Keratinocyte (primary cell): ENCODE data around the gene SMIM36. TPM values are rescaled to one million over a fixed set of nuclear protein-coding genes. Genes with fewer than 3 reads are reported as not detected.

Experiments used
- DNase-seq: peaks from one replicate; pipeline ENCODE4 v3.0.0-alpha.2; 2011; ENCODE audit warnings: low read depth, missing footprints, low spot score
- FAIRE-seq: peaks from 2 replicates; lab custom pipeline; 2011; peaks lifted over from hg19 to GRCh38; lab: Jason Lieb, UNC
- H2AFZ ChIP-seq: 2 replicates; pipeline ENCODE4 v1.6.0; 2012; ENCODE audit warnings: low read length, control low read depth, inconsistent platforms; ENCODE audit not compliant: control insufficient read depth
- H3K27ac ChIP-seq: 2 replicates; pipeline ENCODE4 v1.5.1; 2011; ENCODE audit warnings: low read length; ENCODE audit not compliant: control insufficient read depth, insufficient read depth
- H3K27me3 ChIP-seq: 3 replicates; pipeline ENCODE4 v1.6.0; 2011; ENCODE audit warnings: low read length; ENCODE audit not compliant: control insufficient read depth, insufficient read depth; ENCODE audit errors: extremely low read depth
- H3K36me3 ChIP-seq, 2 experiments: 2 replicates in 1 of 2; 3 replicates in 1 of 2; pipeline ENCODE4 v1.5.1; 2011; ENCODE audit warnings: low read length in 2 of 2, mild to moderate bottlenecking in 1 of 2; ENCODE audit not compliant: control insufficient read depth in 2 of 2, insufficient read depth in 2 of 2; ENCODE audit errors: extremely low read depth in 1 of 2
- H3K4me1 ChIP-seq: 3 replicates; pipeline ENCODE4 v1.5.1; 2011; ENCODE audit warnings: low read length; ENCODE audit not compliant: control insufficient read depth, insufficient read depth; ENCODE audit errors: extremely low read depth
- H3K4me2 ChIP-seq: 3 replicates; pipeline ENCODE4 v1.6.0; 2011; ENCODE audit warnings: low read depth, low read length; ENCODE audit not compliant: control insufficient read depth, insufficient read depth; ENCODE audit errors: extremely low read depth
- H3K4me3 ChIP-seq, 3 experiments: fragments of 200-600 bp in 1 of 3; sonication (generic) in 1 of 3; 2 replicates in 2 of 3; 3 replicates in 1 of 3; pipeline ENCODE4 v1.5.1; 2011 to 2016; ENCODE audit warnings: low read length in 3 of 3, mild to moderate bottlenecking in 3 of 3, control low read depth in 2 of 3, inconsistent platforms in 1 of 3, low read depth in 1 of 3, mixed read lengths in 1 of 3, mixed run types in 1 of 3, moderate library complexity in 1 of 3; ENCODE audit not compliant: control insufficient read depth in 2 of 3, insufficient read depth in 2 of 3; ENCODE audit errors: extremely low read depth in 1 of 3
- H3K79me2 ChIP-seq: 2 replicates; pipeline ENCODE4 v1.6.0; 2012; ENCODE audit warnings: low read length; ENCODE audit not compliant: control insufficient read depth, insufficient read depth
- H3K9ac ChIP-seq: 3 replicates; pipeline ENCODE4 v1.6.0; 2011; ENCODE audit warnings: low read length; ENCODE audit not compliant: control insufficient read depth, insufficient read depth; ENCODE audit errors: extremely low read depth
- H3K9me1 ChIP-seq: 3 replicates; pipeline ENCODE4 v1.6.0; 2011; ENCODE audit warnings: low read length; ENCODE audit not compliant: control insufficient read depth, insufficient read depth; ENCODE audit errors: extremely low read depth
- H3K9me3 ChIP-seq: 2 replicates; pipeline ENCODE4 v1.5.1; 2012; ENCODE audit warnings: low read depth, low read length; ENCODE audit not compliant: control insufficient read depth
- H4K20me1 ChIP-seq: 3 replicates; pipeline ENCODE4 v1.6.0; 2011; ENCODE audit warnings: low read length; ENCODE audit not compliant: control insufficient read depth, insufficient read depth; ENCODE audit errors: extremely low read depth
- EZH2 ChIP-seq: IDR thresholded peaks from one replicate; pipeline ENCODE4 v1.6.1; 2012; ENCODE audit warnings: inconsistent platforms, mild to moderate bottlenecking, low read length, moderate library complexity
- dilution Hi-C: fragments of 300-500 bp; cut with MboI; formaldehyde crosslinking; loops from one replicate; pipeline ENCODE4 v1.7.0; 2020; ENCODE audit warnings: low sequenced_read_pairs; ENCODE audit not compliant: extremely low pct_ligation_motif_present
- polyA plus RNA-seq, 5 experiments: library from polyadenylated mRNA; depleted of rRNA in 3 of 5; stranded (reverse) in 3 of 5; stranded (forward) in 1 of 5; unstranded in 1 of 5; fragments of >200 nt; gene quantifications; 1 replicate in 1 of 5; 2 replicates in 3 of 5; 3 replicates in 1 of 5; pipeline versions ENCODE4 v1.2.1 to v1.2.3, GENCODE V29; 2011 to 2012; ENCODE audit warnings: missing spikeins in 2 of 5, low read depth in 1 of 5, low replicate concordance in 1 of 5
- TF ChIP-seq, protein P1 (sequence below), 3 experiments: IDR thresholded peaks in 1 of 3; conservative IDR thresholded peaks in 1 of 3; optimal IDR thresholded peaks in 1 of 3; 2 replicates in 2 of 3; 3 replicates in 1 of 3; pipeline versions ENCODE3 to v1.5.1; 2011; ENCODE audit warnings: low read length in 3 of 3, mild to moderate bottlenecking in 3 of 3, moderate library complexity in 2 of 3, control low read depth in 1 of 3, inconsistent platforms in 1 of 3; ENCODE audit not compliant: insufficient read depth in 2 of 3; ENCODE audit errors: extremely low read depth in 1 of 3

Gene SMIM36
- polyA plus RNA-seq, 1 donor (not counting 4 experiments of a cell fraction or from before 2014, with no cell fraction given) = not detected

DNA sequence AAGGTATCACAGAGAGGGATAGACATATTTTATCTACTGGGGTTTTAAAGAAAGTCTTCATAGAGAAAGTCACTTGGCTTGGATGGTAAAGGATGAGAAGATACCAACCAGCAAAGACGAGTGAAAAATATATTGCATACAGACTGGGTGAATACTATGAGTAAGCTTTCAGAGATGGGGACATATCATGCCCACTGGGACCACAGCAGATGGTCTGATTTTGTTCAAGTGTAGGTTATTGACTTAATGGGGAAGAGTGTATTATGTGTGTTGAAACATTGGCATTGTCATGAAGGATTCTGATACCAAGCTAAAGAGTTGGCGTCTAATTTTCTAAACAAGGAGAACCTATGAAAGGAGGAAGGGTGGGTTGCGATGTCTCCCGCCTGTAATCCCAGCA, 75.8 kb downstream of the SMIM36 start:
- no peak overlapping the region for H2AFZ ChIP-seq
- H3K79me2 ChIP-seq = no peaks in the 10 kb centered on the region
- dilution Hi-C loops = no loop called here
- H3K36me3 ChIP-seq = no peaks in the 10 kb centered on the region
- no peaks in the 10 kb centered on the region for H3K27me3 ChIP-seq
- peaks cover 2% of the 10 kb centered on the region for H4K20me1 ChIP-seq
- H3K27ac ChIP-seq = no peak overlapping the region
- no peak overlapping the region for H3K4me3 ChIP-seq
- H3K4me2 ChIP-seq = no peak overlapping the region
- H3K4me1 ChIP-seq = peaks cover 40% of the 10 kb centered on the region
- no peak overlapping the region for H3K9ac ChIP-seq
- FAIRE-seq (no peak), DNase-seq (no peak)
- H3K9me3 ChIP-seq = no peaks in the 10 kb centered on the region
- no peaks in the 10 kb centered on the region for H3K9me1 ChIP-seq
- TF ChIP-seq EZH2 = no peak
- TF ChIP-seq, protein P1, sequence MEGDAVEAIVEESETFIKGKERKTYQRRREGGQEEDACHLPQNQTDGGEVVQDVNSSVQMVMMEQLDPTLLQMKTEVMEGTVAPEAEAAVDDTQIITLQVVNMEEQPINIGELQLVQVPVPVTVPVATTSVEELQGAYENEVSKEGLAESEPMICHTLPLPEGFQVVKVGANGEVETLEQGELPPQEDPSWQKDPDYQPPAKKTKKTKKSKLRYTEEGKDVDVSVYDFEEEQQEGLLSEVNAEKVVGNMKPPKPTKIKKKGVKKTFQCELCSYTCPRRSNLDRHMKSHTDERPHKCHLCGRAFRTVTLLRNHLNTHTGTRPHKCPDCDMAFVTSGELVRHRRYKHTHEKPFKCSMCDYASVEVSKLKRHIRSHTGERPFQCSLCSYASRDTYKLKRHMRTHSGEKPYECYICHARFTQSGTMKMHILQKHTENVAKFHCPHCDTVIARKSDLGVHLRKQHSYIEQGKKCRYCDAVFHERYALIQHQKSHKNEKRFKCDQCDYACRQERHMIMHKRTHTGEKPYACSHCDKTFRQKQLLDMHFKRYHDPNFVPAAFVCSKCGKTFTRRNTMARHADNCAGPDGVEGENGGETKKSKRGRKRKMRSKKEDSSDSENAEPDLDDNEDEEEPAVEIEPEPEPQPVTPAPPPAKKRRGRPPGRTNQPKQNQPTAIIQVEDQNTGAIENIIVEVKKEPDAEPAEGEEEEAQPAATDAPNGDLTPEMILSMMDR (optimal IDR thresholded peaks at IDR 0.05 in 1 of 3, IDR thresholded peaks at IDR 0.05 in 1 of 3, conservative IDR thresholded peaks at IDR 0.05 in 1 of 3; ENCODE audit: extremely low read depth in 1 of 3, insufficient read depth in 2 of 3, low read length in 3 of 3) = no peak

DNA sequence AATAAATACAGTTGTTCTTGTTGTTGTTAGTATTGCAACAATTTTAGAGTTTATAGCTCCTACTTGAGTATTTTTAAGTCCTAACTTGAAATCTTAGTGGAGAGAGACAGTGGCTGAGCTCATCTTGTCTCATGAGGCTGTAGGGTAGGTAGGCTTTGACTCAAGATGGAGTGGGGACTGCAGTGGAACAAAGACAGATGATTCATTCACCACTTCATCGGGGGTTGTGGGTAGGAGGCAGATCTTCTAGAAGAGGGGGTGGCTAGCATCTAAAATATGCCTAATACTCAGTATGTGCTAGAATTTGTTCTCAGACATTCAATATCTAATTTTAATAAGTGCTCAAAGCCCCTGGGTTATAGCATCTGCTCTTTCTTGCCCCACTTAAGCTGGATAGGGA, 76.5 kb downstream of the SMIM36 start:
- H3K4me2 ChIP-seq = no peak overlapping the region

More for the DNA sequence above, 76.5 kb downstream of the SMIM36 start:
- TF ChIP-seq, protein P1 (optimal IDR thresholded peaks at IDR 0.05 in 1 of 3, IDR thresholded peaks at IDR 0.05 in 1 of 3, conservative IDR thresholded peaks at IDR 0.05 in 1 of 3; ENCODE audit: extremely low read depth in 1 of 3, insufficient read depth in 2 of 3, low read length in 3 of 3) = no peak
- TF ChIP-seq EZH2 = no peak
- no peak overlapping the region for H3K4me3 ChIP-seq
- no peaks in the 10 kb centered on the region for H3K79me2 ChIP-seq
- H4K20me1 ChIP-seq = peaks cover 2% of the 10 kb centered on the region
- peaks cover 35% of the 10 kb centered on the region for H3K4me1 ChIP-seq
- no peaks in the 10 kb centered on the region for H3K9me1 ChIP-seq
- H3K27ac ChIP-seq = peak overlapping the region; percentile 96
- dilution Hi-C loops = no loop called here
- no peaks in the 10 kb centered on the region for H3K9me3 ChIP-seq
- no peaks in the 10 kb centered on the region for H3K36me3 ChIP-seq
- no peak overlapping the region for H2AFZ ChIP-seq
- H3K27me3 ChIP-seq = no peaks in the 10 kb centered on the region
- DNase-seq (no peak), FAIRE-seq (no peak)
- no peak overlapping the region for H3K9ac ChIP-seq
